Kidney (tissue), 11 donors: ENCODE data around the gene MBD3L5. TPM values are rescaled to one million over a fixed set of nuclear protein-coding genes. Genes with fewer than 3 reads are reported as not detected.
"Not testable (repeated sequence)": the region's sequence is repeated elsewhere in the genome, so short reads cannot be mapped to it uniquely, and the experiment has no call there.

Experiments used
- DNase-seq, 5 donors: peaks; one replicate each; pipeline ENCODE4 v3.0.0-alpha.2; 2013 to 2020
- FAIRE-seq: peaks from 2 replicates; lab custom pipeline; 2012; peaks lifted over from hg19 to GRCh38; lab: Jason Lieb, UNC
- H3K27ac ChIP-seq, 2 donors: one replicate each; pipeline ENCODE4 v1.7.0; 2013; ENCODE audit warnings: low read depth in 2 of 2, low read length in 2 of 2, inconsistent platforms in 1 of 2
- H3K27me3 ChIP-seq: one replicate; pipeline ENCODE4 v1.7.1; 2013; ENCODE audit warnings: low read length, inconsistent platforms; ENCODE audit not compliant: control insufficient read depth, insufficient read depth
- H3K36me3 ChIP-seq, 3 donors: one replicate each; pipeline versions ENCODE4 v1.7.0 to v1.7.1; 2013; ENCODE audit warnings: low read length in 3 of 3, control low read depth in 1 of 3, inconsistent platforms in 1 of 3; ENCODE audit not compliant: insufficient read depth in 3 of 3, control insufficient read depth in 2 of 3
- H3K4me1 ChIP-seq, 3 donors: one replicate each; pipeline versions ENCODE4 v1.7.0 to v1.7.1; 2013; ENCODE audit warnings: low read length in 3 of 3, inconsistent platforms in 1 of 3, low read depth in 1 of 3; ENCODE audit not compliant: control insufficient read depth in 2 of 3, insufficient read depth in 2 of 3
- H3K4me3 ChIP-seq, 3 donors: one replicate each; pipeline versions ENCODE4 v1.7.0 to v1.8.1; 2013; ENCODE audit warnings: low read length in 3 of 3, control low read depth in 1 of 3, inconsistent platforms in 1 of 3
- H3K9ac ChIP-seq, 3 donors: one replicate each; pipeline versions ENCODE4 v1.7.0 to v1.7.1; 2013; ENCODE audit warnings: low read length in 3 of 3, control low read depth in 1 of 3, inconsistent platforms in 1 of 3
- H3K9me3 ChIP-seq, 3 donors: one replicate each; pipeline versions ENCODE4 v1.7.0 to v1.7.1; 2013; ENCODE audit warnings: low read length in 3 of 3, control low read depth in 1 of 3, inconsistent platforms in 1 of 3; ENCODE audit not compliant: control insufficient read depth in 2 of 3, insufficient read depth in 1 of 3
- intact Hi-C: fragments of 100-400 bp; cut with DNase I; formaldehyde crosslinking; loops from one replicate; pipeline ENCODE4 v1.11.1; 2022
- polyA plus RNA-seq: library from polyadenylated mRNA; stranded (reverse); fragments of 350-450 nt; fragmentation: Illumina TruSeq; extraction: RNeasy Lipid Tissue Mini Kit (QIAGEN cat#74804); gene quantifications from one replicate; pipeline ENCODE4 v1.2.3, GENCODE V29; 2014; ENCODE audit warnings: low read depth, low replicate concordance; ENCODE audit not compliant: insufficient read depth
- total RNA-seq: library from RNA; stranded (reverse); fragmentation: NEBNext Ultra II Directional; extraction: Animal tissue kit (Norgen Biotek cat#: 25700); gene quantifications from one replicate; pipeline ENCODE4 v1.2.1, GENCODE V29; 2021
- donor health status: control.
- donor health status: control.
- donor health status: DM: yes; HTN: yes; CAD: no.
- donor health status: Normal renal cell carcinoma (clear cell type).

The MBD3L5 gene
- total and polyA plus RNA-seq, 2 donors from 2014 or later, result not detected

- intact Hi-C loops, result not testable (repeated sequence)
Observed at GRCh38 chr19:7051421-7051820, 21.0 kb downstream of the MBD3L5 start.

DNA sequence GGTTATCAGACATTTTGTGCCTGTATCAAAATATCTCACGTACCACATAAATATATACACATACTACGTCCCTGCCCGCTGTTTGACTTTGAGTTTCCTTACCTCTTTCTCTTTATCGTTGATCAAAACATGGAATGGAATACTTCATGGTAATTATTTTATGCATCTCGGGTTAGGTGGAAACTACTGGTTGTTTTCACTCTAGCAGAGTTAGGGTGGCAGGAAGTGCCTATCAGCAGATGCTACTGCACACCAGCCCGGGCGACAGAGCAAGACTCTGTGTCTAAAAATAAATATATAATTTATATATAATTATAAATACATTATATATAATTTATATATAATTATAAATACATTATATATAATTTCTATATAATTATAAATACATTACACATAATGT, 22.5 kb downstream of the MBD3L5 start:
- intact Hi-C loops, H3K9ac ChIP-seq, H3K9me3 ChIP-seq, H3K4me3 ChIP-seq, H3K27me3 ChIP-seq, FAIRE-seq, H3K4me1 ChIP-seq, H3K27ac ChIP-seq, H3K36me3 ChIP-seq: not testable (repeated sequence)
- DNase-seq, result peak in 1 of 5 donors; percentile 17

More at GRCh38 chr19:7051421-7051820, 21.0 kb downstream of the MBD3L5 start:
- DNase-seq, result peak in 1 of 5 donors; percentile 54
- H3K27me3 ChIP-seq, H3K9me3 ChIP-seq, H3K4me3 ChIP-seq, H3K9ac ChIP-seq, H3K36me3 ChIP-seq, H3K4me1 ChIP-seq, H3K27ac ChIP-seq, FAIRE-seq: not testable (repeated sequence)

DNA sequence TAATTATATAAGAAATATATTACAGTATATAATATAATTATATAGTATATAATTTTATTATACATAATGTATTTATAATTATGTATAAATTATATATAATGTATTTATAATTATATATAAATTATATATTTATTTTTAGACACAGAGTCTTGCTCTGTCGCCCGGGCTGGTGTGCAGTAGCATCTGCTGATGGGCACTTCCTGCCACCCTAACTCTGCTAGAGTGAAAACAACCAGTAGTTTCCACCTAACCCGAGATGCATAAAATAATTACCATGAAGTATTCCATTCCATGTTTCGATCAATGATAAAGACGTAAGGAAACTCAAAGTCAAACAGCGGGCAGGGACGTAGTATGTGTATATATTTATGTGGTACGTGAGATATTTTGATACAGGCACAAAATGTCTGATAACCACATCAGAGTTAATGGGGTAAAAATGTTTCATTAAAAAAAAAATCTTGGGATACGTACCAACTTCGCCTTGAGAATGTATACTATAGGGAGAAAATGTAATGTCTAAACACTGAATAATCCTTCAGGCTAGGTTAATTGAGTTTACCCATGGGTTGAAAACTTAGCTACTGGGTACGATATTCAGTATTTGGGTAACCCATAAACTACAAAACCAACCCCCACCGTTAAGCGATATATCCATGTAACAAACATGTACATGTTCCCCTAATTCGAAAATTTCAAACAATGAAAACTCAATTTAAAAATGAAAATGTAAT, 24.4 kb downstream of the MBD3L5 start:
- not testable (repeated sequence) for FAIRE-seq

DNA sequence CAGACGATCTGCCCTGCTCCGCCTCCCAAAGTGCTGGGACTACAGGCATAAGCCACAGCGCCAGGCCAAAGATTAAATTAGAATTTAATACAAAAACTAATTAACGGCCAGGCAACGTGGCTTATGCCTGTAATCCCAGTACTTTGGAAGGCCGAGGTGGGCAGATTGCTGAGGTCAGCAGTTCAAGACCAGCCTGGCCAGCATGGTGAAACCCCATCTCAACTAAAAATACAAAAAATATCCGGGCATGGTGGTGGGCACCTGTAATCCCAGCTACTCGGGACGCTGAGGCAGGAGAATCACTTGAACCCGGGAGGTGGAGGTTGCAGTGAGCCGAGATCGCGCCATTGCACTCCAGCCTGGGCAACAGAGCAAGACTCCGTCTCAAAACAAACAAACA, 25.3 kb downstream of the MBD3L5 start:
- H3K4me1 ChIP-seq, FAIRE-seq, H3K4me3 ChIP-seq, H3K9ac ChIP-seq, H3K27me3 ChIP-seq, DNase-seq, intact Hi-C loops, H3K36me3 ChIP-seq, H3K9me3 ChIP-seq, H3K27ac ChIP-seq: not testable (repeated sequence)

More for the DNA sequence above, 24.4 kb downstream of the MBD3L5 start:
- H3K9ac ChIP-seq, H3K27ac ChIP-seq, H3K4me1 ChIP-seq, intact Hi-C loops, DNase-seq, H3K9me3 ChIP-seq, H3K36me3 ChIP-seq, H3K4me3 ChIP-seq, H3K27me3 ChIP-seq: not testable (repeated sequence)

DNA sequence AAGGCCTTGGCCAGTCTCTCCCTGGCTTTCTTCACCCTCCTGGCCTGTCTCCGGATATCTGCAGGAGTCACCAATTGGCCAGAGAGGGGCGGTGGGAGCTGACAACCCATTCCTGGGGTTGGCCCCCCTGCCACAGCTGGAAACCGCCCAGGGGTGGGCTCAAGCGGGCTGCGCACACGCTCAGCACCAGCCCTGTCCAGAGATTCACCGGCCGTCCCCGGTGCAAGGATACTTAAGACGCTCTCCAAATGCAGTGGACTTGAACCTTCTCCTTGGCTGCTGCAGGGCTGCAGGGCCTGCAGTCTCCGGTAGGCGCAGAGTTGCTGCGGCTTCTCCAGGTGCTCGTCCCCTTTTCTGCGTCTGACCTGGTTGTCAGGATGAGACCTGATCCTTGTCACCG, 26.0 kb downstream of the MBD3L5 start:
- H3K9ac ChIP-seq, H3K9me3 ChIP-seq, FAIRE-seq, H3K36me3 ChIP-seq, H3K27me3 ChIP-seq, DNase-seq, H3K27ac ChIP-seq, intact Hi-C loops, H3K4me1 ChIP-seq, H3K4me3 ChIP-seq: not testable (repeated sequence)

DNA sequence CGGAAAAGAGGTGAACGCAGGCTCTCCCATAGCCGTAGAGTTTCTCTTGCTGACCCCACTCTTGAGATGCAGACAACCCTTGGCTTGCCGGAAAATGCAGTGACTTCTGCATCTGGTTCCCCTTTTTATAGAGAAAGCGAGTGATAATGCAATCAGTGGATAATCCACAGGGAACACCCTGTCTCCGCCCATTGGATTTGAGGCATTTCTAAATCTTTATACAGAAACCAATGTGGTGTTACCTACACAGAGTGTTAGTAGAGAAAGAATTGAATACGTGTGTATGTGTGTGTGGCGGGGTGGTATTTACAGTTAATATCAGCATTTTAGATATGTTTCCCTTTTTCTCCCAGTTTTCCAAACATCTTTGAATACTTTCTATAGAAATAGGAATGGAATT, 28.2 kb downstream of the MBD3L5 start, which contains the start of gene MBD3L3:
Gene MBD3L3, minus strand, starts transcription at position 101 of the 400 bp plus-strand sequence. Its CDS starts 71 bp downstream, at position 30.
- DNase-seq, H3K27me3 ChIP-seq, H3K9me3 ChIP-seq, H3K9ac ChIP-seq, FAIRE-seq, intact Hi-C loops, H3K27ac ChIP-seq, H3K36me3 ChIP-seq, H3K4me1 ChIP-seq, H3K4me3 ChIP-seq: not testable (repeated sequence)

- H3K4me1 ChIP-seq, H3K27me3 ChIP-seq, H3K9me3 ChIP-seq, H3K4me3 ChIP-seq, H3K9ac ChIP-seq, DNase-seq, FAIRE-seq, H3K36me3 ChIP-seq, H3K27ac ChIP-seq, intact Hi-C loops: not testable (repeated sequence)
Observed at GRCh38 chr19:7059977-7060376, 29.6 kb downstream of the MBD3L5 start.
